K562 (cell line): ENCODE data around the gene UTP14C. TPM values are rescaled to one million over a fixed set of nuclear protein-coding genes. Genes with fewer than 3 reads are reported as not detected.

Experiments used
- ATAC-seq: fragments of 200-7000 bp; cut with Tn5 transposase; 3 replicates; pipeline ENCODE4 v1.9.1; 2020; ENCODE audit warnings: moderate library complexity
- BruUV-seq: library from RNA; stranded (reverse); fragments of 400-500 nt; replicated peaks from 2 replicates; lab custom pipeline; 2021; lab: Mats Ljungman, UMichigan
- CTCF ChIA-PET: fragments of 300-600 bp; formaldehyde crosslinking; extraction: SDS; loops from one replicate; lab custom pipeline; 2021; ENCODE audit warnings: low intra/inter-chr PET ratio; lab: Yijun Ruan, JAX
- POLR2A ChIA-PET: fragments of 300-600, 350-650 bp; sonication (Branson Sonifier 250); formaldehyde crosslinking; extraction: SDS; loops from one replicate; lab custom pipeline; 2021; ENCODE audit warnings: antibody characterized with exemption, inconsistent platforms; lab: Yijun Ruan, JAX
- DNase-seq, 4 experiments: peaks; one replicate each; pipeline versions ENCODE4 v3.0.0 to v3.0.0-alpha.2; 2011 to 2018; ENCODE audit warnings: low spot score in 3 of 4, mixed read lengths in 3 of 4; ENCODE audit errors: extremely low read depth in 1 of 4
- FAIRE-seq: peaks from 2 replicates; lab custom pipeline; 2011; peaks lifted over from hg19 to GRCh38; lab: Jason Lieb, UNC
- H2AFZ ChIP-seq: 2 replicates; pipeline ENCODE4 v1.6.0; 2011; ENCODE audit warnings: low read depth, low read length, control low read depth, inconsistent platforms
- H3K27ac ChIP-seq: fragments of 200-600 bp; 3 replicates; pipeline ENCODE4 v1.8.0; 2011; ENCODE audit warnings: low read depth, mild to moderate bottlenecking, control low read depth, inconsistent platforms, low read length, moderate library complexity, mixed read lengths; ENCODE audit errors: extremely low read depth
- H3K27me3 ChIP-seq, 2 experiments: fragments of 300-600 bp in 1 of 2; 2 replicates in 1 of 2; 3 replicates in 1 of 2; pipeline versions ENCODE4 v1.6.0 to v1.8.0; 2011; ENCODE audit warnings: inconsistent platforms in 2 of 2, low read length in 2 of 2, mild to moderate bottlenecking in 1 of 2, mixed read lengths in 1 of 2, moderate library complexity in 1 of 2; ENCODE audit not compliant: control insufficient read depth in 2 of 2, insufficient read depth in 2 of 2
- H3K36me3 ChIP-seq: fragments of 300-600 bp; 3 replicates; pipeline ENCODE4 v1.8.0; 2011; ENCODE audit warnings: mild to moderate bottlenecking, low read length, inconsistent platforms; ENCODE audit not compliant: control insufficient read depth, insufficient read depth
- H3K4me1 ChIP-seq, 2 experiments: fragments of 200-600 bp in 1 of 2; replicated peaks in 1 of 2; 2 replicates in 1 of 2; 3 replicates in 1 of 2; pipeline versions ENCODE4 v1.5.1 to v1.8.0; 2011; ENCODE audit warnings: inconsistent platforms in 2 of 2, low read length in 2 of 2, mild to moderate bottlenecking in 1 of 2, mixed read lengths in 1 of 2, moderate library complexity in 1 of 2; ENCODE audit not compliant: control insufficient read depth in 2 of 2, insufficient read depth in 2 of 2
- H3K4me2 ChIP-seq: 2 replicates; pipeline ENCODE4 v1.6.1; 2011; ENCODE audit warnings: low read length, control low read depth, inconsistent platforms, mixed read lengths; ENCODE audit not compliant: insufficient read depth
- H3K4me3 ChIP-seq: fragments of 200-600 bp; sonication (generic), shearing (Covaris generic); 2 replicates; pipeline ENCODE4 v1.5.1; 2016; ENCODE audit warnings: control low read depth, inconsistent platforms
- H3K79me2 ChIP-seq: fragments of 200-600 bp; 3 replicates; pipeline ENCODE4 v1.8.0; 2011; ENCODE audit warnings: low read length, inconsistent platforms; ENCODE audit not compliant: control insufficient read depth, insufficient read depth
- H3K9ac ChIP-seq, 2 experiments: 2 replicates each; pipeline versions ENCODE4 v1.6.0 to v1.6.1; 2011; ENCODE audit warnings: low read depth in 2 of 2, low read length in 2 of 2, control low read depth in 1 of 2, inconsistent platforms in 1 of 2, mild to moderate bottlenecking in 1 of 2, mixed read lengths in 1 of 2; ENCODE audit not compliant: insufficient read depth in 1 of 2
- H3K9me1 ChIP-seq: one replicate; pipeline ENCODE4 v1.6.0; 2011; ENCODE audit warnings: inconsistent platforms, mild to moderate bottlenecking, low read length, moderate library complexity; ENCODE audit not compliant: control insufficient read depth, insufficient read depth
- H3K9me3 ChIP-seq: replicated peaks from 2 replicates; pipeline ENCODE4 v1.5.1; 2011; ENCODE audit warnings: low read depth, low read length, inconsistent platforms; ENCODE audit not compliant: control insufficient read depth, insufficient read depth
- H4K20me1 ChIP-seq: replicated peaks from 2 replicates; pipeline ENCODE4 v1.6.1; 2011; ENCODE audit warnings: low read length, inconsistent platforms, mixed read lengths; ENCODE audit not compliant: control insufficient read depth, insufficient read depth
- HNRNPH1 ChIP-seq: fragments of 200-400 bp; formaldehyde crosslinking; optimal IDR thresholded peaks from 2 replicates; pipeline ENCODE3; 2017; ENCODE audit warnings: low read depth, mild to moderate bottlenecking, low read length, moderate library complexity
- MCM5 ChIP-seq: fragments of 450-650 bp; IDR thresholded peaks from 2 replicates; pipeline ENCODE4 v1.6.1; 2016; ENCODE audit warnings: low read depth
- REST ChIP-seq, 2 experiments: fragments of 450-650 bp; formaldehyde crosslinking in 1 of 2; IDR thresholded peaks; 2 replicates each; pipeline versions ENCODE4 v1.4.0 to v1.6.1; 2014 to 2020; ENCODE audit warnings: mild to moderate bottlenecking in 2 of 2, borderline replicate concordance in 1 of 2, low read depth in 1 of 2
- ZNF184 ChIP-seq: sonication (generic); formaldehyde crosslinking; IDR thresholded peaks from 2 replicates; pipeline ENCODE4 v1.5.0; 2020; ENCODE audit warnings: missing genetic modification reagents
- ZZZ3 ChIP-seq: fragments of 450-650 bp; IDR thresholded peaks from 2 replicates; pipeline ENCODE4 v1.6.1; 2016; ENCODE audit warnings: antibody characterized with exemption, mild to moderate bottlenecking, moderate library complexity
- WGBS: fragments of 100-300 bp; shearing (Covaris generic); methylation state at CpG from one replicate; pipeline ENCODE4 v1.1.6; 2016; ENCODE audit warnings: low coverage, mixed read lengths; ENCODE audit not compliant: insufficient coverage; ENCODE audit errors: missing lambda C conversion rate; 5-methylcytosine and 5-hydroxymethylcytosine counted together
- in situ Hi-C: fragments of 300-500 bp; cut with MboI; formaldehyde crosslinking; loops from 4 replicates; pipeline ENCODE4 v1.15.0; 2018; ENCODE audit warnings: inconsistent platforms, mixed read lengths
- intact Hi-C: fragments of 100-400 bp; cut with micrococcal nuclease; formaldehyde crosslinking; loops from 2 replicates; pipeline ENCODE4 v1.14.2; 2022
- polyA plus RNA-seq, 8 experiments: library from polyadenylated mRNA; depleted of rRNA in 4 of 8; stranded (reverse) in 5 of 8; unstranded in 3 of 8; fragments of >200 nt; fragmentation: Nextera tagmentation in 2 of 8; fragmentation: Illumina TruSeq in 1 of 8; extraction: Ambion mirVana in 2 of 8; extraction: Trizol in 1 of 8; gene quantifications; 2 replicates each; pipeline versions ENCODE4 v1.2.1 to v1.2.3, GENCODE V29; 2011 to 2014; ENCODE audit warnings: inconsistent platforms in 1 of 8, missing spikeins in 1 of 8
- total RNA-seq, 7 experiments: library from RNA; depleted of rRNA in 6 of 7; stranded (reverse); fragments of >200 nt in 6 of 7; fragmentation: Illumina TruSeq in 2 of 7; extraction: Trizol in 2 of 7; gene quantifications; 2 replicates each; pipeline versions ENCODE4 v1.2.1 to v1.2.3, GENCODE V29; 2011 to 2021; ENCODE audit warnings: low replicate concordance in 1 of 7

The UTP14C gene
- total and polyA plus RNA-seq, 9 of the 15 experiments (the other 6 are each of a cell fraction or from before 2014, with no cell fraction given), result 3.4 to 10.3 (median 6.0) TPM

DNA sequence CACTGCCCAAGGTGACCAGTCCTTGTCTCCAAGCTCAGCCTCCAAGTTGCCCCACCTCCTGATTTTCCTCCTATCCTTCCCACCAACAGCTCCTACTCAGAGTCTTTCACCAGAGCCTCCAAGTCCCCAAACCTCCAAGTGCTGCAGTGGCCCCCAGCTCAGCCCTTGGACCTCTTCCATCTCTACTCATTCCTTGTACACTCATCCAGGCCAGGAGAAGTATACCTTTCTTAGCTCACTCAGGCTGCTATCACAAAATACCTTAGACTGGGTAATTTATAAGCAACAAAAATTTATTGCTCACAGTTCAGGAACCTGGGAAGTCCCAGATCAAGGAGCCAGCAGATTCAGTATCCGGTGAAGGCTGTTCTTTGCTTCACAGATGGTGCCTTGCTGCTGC lies 24.6 kb upstream of the UTP14C start:
- Histone ChIP-seq H3K4me2 (peak overlapping the region; percentile 69; the same call in 1 of the 2 replicates), H4K20me1 (no peaks in the 10 kb centered on the region), H3K9ac (peak overlapping the region in 1 of 2 experiments; percentile 81; a peak in 2 of 4 replicates), H2AFZ (no peak overlapping the region), H3K9me3 (no peaks in the 10 kb centered on the region), H3K27ac (no peak overlapping the region; the same call in 2 of the 3 replicates), H3K79me2 (peaks cover 82% of the 10 kb centered on the region), H3K27me3 (no peaks in the 10 kb centered on the region), H3K4me1 (peaks cover 41 to 56% of the 10 kb centered on the region in 2 experiments), H3K4me3 (no peak overlapping the region), H3K9me1 (no peaks in the 10 kb centered on the region), H3K36me3 (no peaks in the 10 kb centered on the region; the same call in 1 of the 3 replicates)
- in situ Hi-C loops (no loop called here), intact Hi-C loops (loop anchor here (5.0 to 10.0 kb wide), 3 partner anchors 43 to 455 kb away; partner anchors contain the start of genes CKAP2 and VPS36)
- 63% methylated on average over 1 of the region's 1 CpG for WGBS
- CTCF ChIA-PET, result no interaction called here
- TF ChIP-seq ZZZ3 (no peak), MCM5 (no peak), ZNF184 (no peak)
- FAIRE-seq, result no peak
- BruUV-seq, result no TSS peak
- no peak for ATAC-seq
- POLR2A ChIA-PET, result interaction anchor here (0.6 to 1.5 kb wide), 3 partner anchors 13 to 25 kb away, joined by 3 to 7 read pairs (median 3); partner anchors contain the start of gene ALG11
- no peak for DNase-seq

- no peaks in the 10 kb centered on the region for H3K9me3 ChIP-seq
- WGBS, result 15% methylated on average over 3 of the region's 3 CpGs
- in situ Hi-C loops (no loop called here), intact Hi-C loops (loop anchor here (1.0 to 5.0 kb wide), 2 partner anchors 104 to 126 kb away; no protein-coding TSS in a partner anchor)
- H3K4me3 ChIP-seq, result no peak overlapping the region
- ChIA-PET POLR2A (interaction anchor here (1.1 kb wide), 1 partner anchor 11 kb away, joined by 3 read pairs; the partner anchor contains the start of gene ALG11), CTCF (interaction anchor here (1.3 kb wide), 1 partner anchor 126 kb away, joined by 6 read pairs; no protein-coding TSS in a partner anchor)
- H2AFZ ChIP-seq, result no peak overlapping the region
- no peak overlapping the region for H3K9ac ChIP-seq
- no peaks in the 10 kb centered on the region for H3K27me3 ChIP-seq
- H3K4me1 ChIP-seq, result peaks cover 31 to 43% of the 10 kb centered on the region in 2 experiments
- peaks cover under 1% of the 10 kb centered on the region; the same call in 2 of the 3 replicates for H3K36me3 ChIP-seq
- DNase-seq, result peak; percentile 32 to 49 (median 42)
- no peaks in the 10 kb centered on the region for H3K9me1 ChIP-seq
- H3K27ac ChIP-seq, result no peak overlapping the region
- BruUV-seq, result no TSS peak
- H3K79me2 ChIP-seq, result peaks cover 77% of the 10 kb centered on the region
- peak; percentile 45 for ATAC-seq
- no peak overlapping the region for H3K4me2 ChIP-seq
- peak; percentile 26 for FAIRE-seq
- H4K20me1 ChIP-seq, result no peaks in the 10 kb centered on the region
- TF ChIP-seq REST (IDR thresholded peaks at IDR 0.05; ENCODE audit: borderline replicate concordance), result peak; percentile 38; the same call in 1 of the 2 replicates
- no peak for TF ChIP-seq REST (CRISPR knock-in tag; IDR thresholded peaks at IDR 0.05; ENCODE audit: low read depth)
- TF ChIP-seq HNRNPH1, result no peak
Measured at GRCh38 chr13:52001120-52001731, 23.3 kb upstream of the UTP14C start.
